GM18505 (cell line): ENCODE data around the gene IL3RA.
"Not testable (repeated sequence)": the region's sequence is repeated elsewhere in the genome, so short reads cannot be mapped to it uniquely, and the experiment has no call there.

Experiments used
- ATAC-seq: cut with Tn5 transposase; IDR thresholded peaks from one replicate; pipeline ENCODE4 v1.9.1; 2021; ENCODE audit not compliant: unreplicated experiment
- POLR2A ChIP-seq: IDR thresholded peaks from 4 replicates; pipeline ENCODE4 v1.6.1; 2011; ENCODE audit warnings: borderline replicate concordance; ENCODE audit not compliant: insufficient read depth, insufficient read length; ENCODE audit errors: extremely low read depth

The IL3RA gene

GRCh38 chrX:1421433-1422134 lies 85.0 kb downstream of the IL3RA start:
- peak; percentile 32 for TF ChIP-seq POLR2A
- no peak for ATAC-seq

- no peak for ATAC-seq
- no peak for TF ChIP-seq POLR2A
Observed at GRCh38 chrX:1422135-1422465, 85.5 kb downstream of the IL3RA start.

GRCh38 chrX:1423215-1423614 lies 86.6 kb downstream of the IL3RA start:
- ATAC-seq = no peak
- no peak for TF ChIP-seq POLR2A

GRCh38 chrX:1424147-1424851 lies 87.7 kb downstream of the IL3RA start:
- no peak for TF ChIP-seq POLR2A
- no peak for ATAC-seq

- no peak for ATAC-seq
- TF ChIP-seq POLR2A = no peak
Observed at GRCh38 chrX:1425381-1425780, 88.8 kb downstream of the IL3RA start.

GRCh38 chrX:1426321-1426720 lies 89.7 kb downstream of the IL3RA start:
- not testable (repeated sequence) for ATAC-seq

GRCh38 chrX:1427756-1428155 lies 91.2 kb downstream of the IL3RA start:
- no peak for TF ChIP-seq POLR2A
- no peak for ATAC-seq

GRCh38 chrX:1430451-1430850 lies 93.9 kb downstream of the IL3RA start:
- no peak for ATAC-seq
- no peak for TF ChIP-seq POLR2A
